Stomach (tissue), 4 donors: Measurements from ENCODE around the gene NPR3.

Experiments used
- POLR2AphosphoS5 ChIP-seq, 3 donors: sonication (generic); formaldehyde crosslinking; IDR thresholded peaks; one replicate each; pipeline ENCODE4 v1.6.1; 2016; ENCODE audit warnings: antibody characterized with exemption in 3 of 3
- TF ChIP-seq, protein P1 (sequence below), 7 experiments: fragments of 450-650 bp in 4 of 7; fragments of 200-600 bp in 3 of 7; sonication (generic) in 3 of 7; IDR thresholded peaks; one replicate each; pipeline ENCODE4 v1.5.1; 2016 to 2019; ENCODE audit warnings: antibody characterized with exemption in 7 of 7, control low read depth in 2 of 7, mild to moderate bottlenecking in 1 of 7

DNA sequence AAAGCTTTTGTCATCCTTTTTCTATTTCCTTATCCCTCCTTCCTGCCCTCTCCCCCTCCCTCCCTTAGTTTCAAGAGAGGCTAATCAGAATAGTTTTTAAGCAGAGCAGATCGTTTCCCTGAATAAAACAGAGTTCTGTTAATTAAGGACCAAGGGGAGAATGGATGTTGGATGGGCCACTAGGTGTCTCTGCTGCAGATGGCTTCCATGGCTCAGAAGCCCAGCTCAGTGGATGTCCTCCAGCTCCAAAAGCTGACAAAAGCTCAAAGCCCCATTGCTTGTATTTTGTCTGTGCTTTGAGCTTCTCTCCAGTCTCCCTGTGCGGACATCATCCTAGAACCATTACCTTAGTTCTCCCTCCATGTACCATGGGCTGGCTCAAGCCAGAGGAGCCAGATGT is 21.0 kb upstream of the NPR3 start:
- TF ChIP-seq, protein P1, sequence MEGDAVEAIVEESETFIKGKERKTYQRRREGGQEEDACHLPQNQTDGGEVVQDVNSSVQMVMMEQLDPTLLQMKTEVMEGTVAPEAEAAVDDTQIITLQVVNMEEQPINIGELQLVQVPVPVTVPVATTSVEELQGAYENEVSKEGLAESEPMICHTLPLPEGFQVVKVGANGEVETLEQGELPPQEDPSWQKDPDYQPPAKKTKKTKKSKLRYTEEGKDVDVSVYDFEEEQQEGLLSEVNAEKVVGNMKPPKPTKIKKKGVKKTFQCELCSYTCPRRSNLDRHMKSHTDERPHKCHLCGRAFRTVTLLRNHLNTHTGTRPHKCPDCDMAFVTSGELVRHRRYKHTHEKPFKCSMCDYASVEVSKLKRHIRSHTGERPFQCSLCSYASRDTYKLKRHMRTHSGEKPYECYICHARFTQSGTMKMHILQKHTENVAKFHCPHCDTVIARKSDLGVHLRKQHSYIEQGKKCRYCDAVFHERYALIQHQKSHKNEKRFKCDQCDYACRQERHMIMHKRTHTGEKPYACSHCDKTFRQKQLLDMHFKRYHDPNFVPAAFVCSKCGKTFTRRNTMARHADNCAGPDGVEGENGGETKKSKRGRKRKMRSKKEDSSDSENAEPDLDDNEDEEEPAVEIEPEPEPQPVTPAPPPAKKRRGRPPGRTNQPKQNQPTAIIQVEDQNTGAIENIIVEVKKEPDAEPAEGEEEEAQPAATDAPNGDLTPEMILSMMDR (IDR thresholded peaks at IDR 0.05): no peak
- TF ChIP-seq POLR2AphosphoS5 (IDR thresholded peaks at IDR 0.05): no peak
